ENCODE results near the gene TUT4.

The TUT4 gene

GRCh38 chr1:52427152-52427551 is 125.7 kb downstream of the TUT4 start:
- DNase-seq (ENCODE audit: extremely low read depth, low read depth), result no peak
- TF ChIP-seq CTCF (IDR thresholded peaks at IDR 0.05; ENCODE audit: low read depth, low read length), result no peak

GRCh38 chr1:52426371-52426770 is 126.5 kb downstream of the TUT4 start:
- DNase-seq (ENCODE audit: extremely low read depth, low read depth), result no peak
- TF ChIP-seq CTCF (IDR thresholded peaks at IDR 0.05; ENCODE audit: low read depth, low read length), result no peak

- no peak for TF ChIP-seq CTCF (IDR thresholded peaks at IDR 0.05; ENCODE audit: low read depth, low read length)
- DNase-seq (ENCODE audit: extremely low read depth, low read depth), result no peak
Observed at GRCh38 chr1:52424813-52425212, 128.1 kb downstream of the TUT4 start.

GRCh38 chr1:52424231-52424636 is 128.7 kb downstream of the TUT4 start:
- no peak for TF ChIP-seq CTCF (IDR thresholded peaks at IDR 0.05; ENCODE audit: low read depth, low read length)
- no peak for DNase-seq (ENCODE audit: extremely low read depth, low read depth)

GRCh38 chr1:52423771-52424170 is 129.1 kb downstream of the TUT4 start:
- no peak for TF ChIP-seq CTCF (IDR thresholded peaks at IDR 0.05; ENCODE audit: low read depth, low read length)
- no peak for DNase-seq (ENCODE audit: extremely low read depth, low read depth)

GRCh38 chr1:52423055-52423454 is 129.8 kb downstream of the TUT4 start:
- TF ChIP-seq CTCF (IDR thresholded peaks at IDR 0.05; ENCODE audit: low read depth, low read length), result no peak
- DNase-seq (ENCODE audit: extremely low read depth, low read depth), result no peak

- no peak for DNase-seq (ENCODE audit: extremely low read depth, low read depth)
- no peak for TF ChIP-seq CTCF (IDR thresholded peaks at IDR 0.05; ENCODE audit: low read depth, low read length)
Observed at GRCh38 chr1:52420713-52421112, 132.2 kb downstream of the TUT4 start.

Data from AG09319 (cell line).